ENCODE results near the gene SERINC3.
"Not testable (repeated sequence)": the region's sequence is repeated elsewhere in the genome, so short reads cannot be mapped to it uniquely, and the experiment has no call there.

SERINC3 gene

GRCh38 chr20:44489931-44490330, 31.9 kb downstream of the SERINC3 start:
- DNase-seq, result no peak

DNA sequence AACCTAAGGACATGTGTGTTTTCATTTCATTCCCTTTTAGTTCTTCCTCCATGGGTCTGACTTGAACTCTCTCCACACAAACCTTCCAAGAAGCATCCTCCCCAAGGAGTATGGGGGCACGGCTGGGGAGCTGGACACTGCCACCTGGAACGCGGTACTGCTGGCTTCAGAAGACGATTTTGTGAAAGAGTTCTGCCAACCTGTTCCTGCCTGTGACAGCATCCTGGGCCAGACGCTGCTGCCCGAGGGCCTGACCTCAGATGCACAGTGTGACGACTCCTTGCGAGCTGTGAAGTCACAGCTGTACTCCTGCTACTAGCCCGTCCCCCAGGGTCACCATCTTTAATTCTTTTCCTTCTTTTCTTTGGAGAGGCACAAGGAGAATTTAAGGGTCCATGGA, 32.6 kb downstream of the SERINC3 start:
- DNase-seq, result no peak

GRCh38 chr20:44488551-44488950, 33.3 kb downstream of the SERINC3 start:
- no peak for DNase-seq

- no peak for DNase-seq
Observed at GRCh38 chr20:44485830-44486198, 36.1 kb downstream of the SERINC3 start.

DNA sequence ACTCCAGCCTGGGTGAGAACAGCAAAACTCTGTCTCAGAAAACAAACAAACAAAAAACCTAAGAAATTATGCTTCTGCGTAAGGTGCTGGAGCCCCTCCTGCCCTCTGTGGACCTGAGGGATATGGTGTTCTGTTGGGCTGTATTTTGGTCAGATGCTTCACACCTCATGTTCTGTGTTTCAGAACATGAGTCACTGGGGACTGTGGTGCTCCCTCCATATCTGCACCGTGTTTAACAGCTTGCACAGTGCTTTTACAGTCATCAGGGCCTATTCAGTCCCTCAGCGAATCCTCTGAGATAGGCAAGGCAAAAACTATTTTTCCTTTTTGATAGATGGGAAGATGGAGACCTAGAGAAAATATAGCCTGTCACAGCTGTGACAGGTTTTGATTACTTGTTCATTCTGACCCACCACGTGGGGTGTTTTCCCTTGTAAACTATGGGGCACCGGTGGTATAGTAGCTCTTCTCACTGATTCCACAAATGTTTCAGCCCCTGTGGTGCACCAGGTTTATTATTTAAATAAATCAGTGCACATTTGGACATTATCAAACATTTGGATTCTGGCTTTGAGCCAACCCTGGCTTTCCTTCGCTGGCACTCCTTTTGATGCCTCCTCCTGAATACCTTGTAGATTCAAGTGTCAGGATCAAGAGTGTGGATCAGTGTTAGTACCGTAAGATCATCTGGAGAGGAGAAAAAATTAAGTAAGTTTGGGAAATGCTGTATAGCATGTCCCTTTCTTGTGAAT, 36.6 kb downstream of the SERINC3 start:
- DNase-seq, result no peak

- no peak for DNase-seq
Observed at GRCh38 chr20:44483112-44483511, 38.8 kb downstream of the SERINC3 start.

DNA sequence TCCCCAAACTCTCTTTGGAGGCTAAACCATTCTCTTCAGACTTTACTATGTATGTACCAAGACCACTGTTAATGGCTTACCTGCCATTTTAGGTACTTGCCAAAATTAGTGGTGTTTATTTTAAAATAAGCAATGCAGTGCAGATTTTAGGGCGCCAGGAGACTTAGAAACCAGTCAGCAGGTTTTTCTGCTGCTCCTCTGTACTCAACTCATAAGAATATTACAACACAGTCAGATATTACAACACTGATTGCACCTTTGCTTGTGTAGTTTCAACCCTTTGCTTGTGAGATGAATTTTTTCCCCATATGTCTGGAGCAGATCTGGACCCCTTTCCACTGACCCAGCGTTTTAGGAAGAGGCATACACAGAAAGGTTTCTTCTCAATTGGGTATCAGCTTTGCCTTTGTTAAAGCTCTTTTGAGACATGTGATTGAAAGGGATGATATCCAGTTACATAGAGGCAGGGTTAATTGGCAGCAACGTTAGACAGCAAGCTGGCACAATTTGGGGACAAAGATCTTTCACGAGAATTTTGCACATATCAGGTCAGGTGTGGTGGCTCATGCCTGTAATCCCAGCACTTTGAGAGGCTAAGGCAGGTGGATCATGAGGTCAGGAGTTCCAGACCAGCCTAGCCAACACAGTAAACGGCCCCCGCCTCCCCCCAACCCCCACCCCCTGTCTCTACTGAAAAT, 40.0 kb downstream of the SERINC3 start:
- no peak for DNase-seq

DNA sequence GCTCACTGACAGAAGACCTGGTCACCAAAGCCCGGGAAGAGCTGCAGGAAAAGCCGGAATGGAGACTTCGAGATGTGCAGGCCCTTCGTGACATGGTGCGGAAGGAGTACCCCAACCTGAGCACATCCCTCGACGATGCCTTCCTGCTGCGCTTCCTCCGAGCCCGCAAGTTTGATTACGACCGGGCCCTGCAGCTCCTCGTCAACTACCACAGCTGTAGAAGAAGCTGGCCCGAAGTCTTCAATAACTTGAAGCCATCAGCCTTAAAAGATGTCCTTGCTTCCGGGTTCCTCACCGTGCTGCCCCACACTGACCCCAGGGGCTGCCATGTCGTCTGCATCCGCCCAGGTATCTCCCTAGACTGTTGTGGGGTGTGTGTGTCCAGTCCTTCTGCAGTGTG, 41.8 kb downstream of the SERINC3 start:
- no peak for DNase-seq

DNA sequence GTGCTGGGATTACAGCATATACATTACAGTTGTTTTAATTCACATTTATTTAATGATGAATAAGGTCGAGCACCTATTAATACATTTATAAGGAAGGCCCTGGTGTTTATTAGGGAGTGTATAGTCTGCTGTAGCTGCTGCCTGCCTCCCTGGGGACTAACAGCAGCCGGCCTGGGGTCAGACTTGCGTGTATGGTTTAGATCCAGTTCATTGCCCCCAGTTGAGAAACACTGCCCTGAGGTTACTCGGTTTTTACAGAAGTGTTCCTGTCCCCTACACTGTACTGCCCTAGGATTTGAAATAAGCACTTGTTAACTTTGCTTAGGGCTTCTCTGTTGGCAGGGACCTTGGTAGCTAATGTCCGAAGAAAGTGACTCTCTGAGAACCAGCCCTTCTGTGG, 42.2 kb downstream of the SERINC3 start:
- no peak for DNase-seq

GRCh38 chr20:44478206-44478605, 43.7 kb downstream of the SERINC3 start:
- no peak for DNase-seq

GRCh38 chr20:44477151-44477550, 44.7 kb downstream of the SERINC3 start:
- no peak for DNase-seq

DNA sequence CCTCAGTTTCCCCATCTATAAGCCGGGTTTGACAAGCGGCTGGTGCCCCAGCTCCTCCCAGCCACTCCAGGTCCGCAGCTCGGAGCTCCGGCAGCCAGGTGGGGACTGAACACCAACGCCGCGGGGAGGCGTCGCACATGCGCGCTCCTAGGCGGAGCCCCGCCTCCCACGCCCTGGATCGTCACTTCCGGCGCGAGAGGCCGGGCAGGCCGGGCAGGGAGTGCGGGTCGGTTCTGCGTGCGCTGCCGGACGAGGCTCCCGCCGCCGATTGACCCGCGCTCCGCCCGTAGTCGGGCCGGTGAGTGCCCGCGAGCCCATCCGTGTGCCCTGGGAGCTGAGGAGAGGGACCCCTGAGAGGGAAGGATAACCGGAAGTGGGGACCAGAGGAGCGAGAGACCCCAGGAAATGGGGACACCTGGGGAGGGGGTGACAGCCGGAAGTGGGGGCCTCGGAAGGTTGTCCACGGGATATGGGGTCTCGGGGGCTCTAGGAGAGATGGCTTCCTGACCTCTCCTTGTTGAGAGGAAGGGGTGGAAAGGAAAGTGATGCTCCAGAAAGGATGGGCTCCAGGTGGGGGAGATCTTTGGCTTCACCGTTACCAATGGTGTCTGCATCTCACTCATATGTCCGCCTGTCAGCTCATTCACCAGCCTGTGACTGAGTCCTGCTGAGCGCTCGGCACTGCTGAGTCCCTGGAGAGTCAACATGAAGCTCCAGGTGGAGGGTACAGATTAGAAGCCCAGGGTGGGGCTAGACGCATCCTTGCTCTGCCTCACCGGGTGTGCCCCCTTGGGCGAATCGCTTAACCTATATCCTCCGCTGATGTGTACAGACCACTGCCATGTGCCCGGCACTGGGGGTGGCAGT, 45.9 kb downstream of the SERINC3 start, which contains the start of gene TTPAL:
Gene TTPAL (plus strand): TSS at position 181 of the 867 bp plus-strand sequence. CDS start 4,126 bp downstream, outside the sequence.
- DNase-seq, result peak; percentile 88

DNA sequence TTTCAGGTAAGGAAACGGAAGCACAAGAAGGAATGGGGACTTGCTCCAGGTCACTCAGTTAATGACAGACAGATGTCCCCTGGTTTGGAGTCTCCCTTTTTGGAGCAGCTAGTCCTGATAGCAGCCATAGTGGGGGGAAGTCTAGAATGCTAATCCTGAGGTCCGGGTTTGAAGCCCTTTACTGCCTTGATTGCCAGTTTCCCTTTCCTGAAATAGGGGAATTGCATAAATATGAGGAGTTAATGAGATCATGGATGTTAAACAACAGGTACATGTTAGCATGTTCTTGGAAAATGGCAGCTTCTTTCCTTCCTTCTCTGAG, 46.5 kb downstream of the SERINC3 start:
- DNase-seq, result no peak

GRCh38 chr20:44472283-44472682, 49.6 kb downstream of the SERINC3 start:
- DNase-seq, result not testable (repeated sequence)

- no peak for DNase-seq
Observed at GRCh38 chr20:44471481-44471882, 50.4 kb downstream of the SERINC3 start.

DNA sequence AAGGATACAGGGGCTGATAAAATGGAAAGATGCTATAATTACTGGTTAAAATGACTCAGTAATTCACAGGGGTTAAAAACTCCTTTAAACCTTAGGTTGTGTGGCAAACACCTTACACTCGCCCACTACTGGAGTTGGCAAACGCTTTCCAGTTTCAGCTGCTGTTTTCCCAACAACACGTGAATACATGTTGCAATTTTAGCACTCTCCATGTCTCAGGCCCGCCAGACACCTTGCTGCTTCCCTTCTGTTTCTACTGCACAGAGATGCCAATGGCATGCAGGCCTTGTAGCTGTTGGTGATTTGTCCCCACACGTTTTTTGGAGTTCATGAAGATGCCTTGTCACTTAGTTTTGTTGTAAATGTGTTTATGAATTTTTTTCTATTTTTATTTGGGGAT, 51.5 kb downstream of the SERINC3 start:
- no peak for DNase-seq

GRCh38 chr20:44468044-44468782, 53.7 kb downstream of the SERINC3 start:
- no peak for DNase-seq

DNA sequence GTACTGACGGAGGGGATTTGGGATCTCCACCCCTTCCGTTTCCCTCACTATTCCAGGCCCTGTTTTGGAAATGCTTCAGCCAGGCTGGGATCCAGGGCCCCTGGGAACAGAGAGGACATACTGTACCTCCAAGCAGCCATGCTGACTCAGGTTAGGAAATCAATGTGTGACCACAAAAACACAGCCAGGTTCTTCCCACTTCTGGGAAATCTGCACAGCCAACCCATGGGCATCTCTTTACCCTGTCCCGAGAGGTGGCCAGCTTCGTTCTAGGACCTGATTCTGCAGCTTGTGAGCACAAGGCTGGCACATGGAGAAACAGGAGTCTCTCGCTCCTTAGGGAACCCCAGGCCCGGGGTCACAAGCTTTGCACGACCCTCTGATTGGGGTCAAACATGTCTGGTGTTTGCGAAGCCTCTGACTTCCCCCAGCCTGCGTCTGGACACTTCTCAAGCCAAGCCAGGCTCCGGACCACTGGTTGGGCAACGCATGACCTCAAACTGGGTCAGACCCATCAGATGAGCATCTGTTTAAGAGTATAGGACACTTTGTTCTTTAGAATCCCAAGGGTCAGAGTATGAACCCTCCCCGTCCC, 54.5 kb downstream of the SERINC3 start:
- DNase-seq, result no peak

DNA sequence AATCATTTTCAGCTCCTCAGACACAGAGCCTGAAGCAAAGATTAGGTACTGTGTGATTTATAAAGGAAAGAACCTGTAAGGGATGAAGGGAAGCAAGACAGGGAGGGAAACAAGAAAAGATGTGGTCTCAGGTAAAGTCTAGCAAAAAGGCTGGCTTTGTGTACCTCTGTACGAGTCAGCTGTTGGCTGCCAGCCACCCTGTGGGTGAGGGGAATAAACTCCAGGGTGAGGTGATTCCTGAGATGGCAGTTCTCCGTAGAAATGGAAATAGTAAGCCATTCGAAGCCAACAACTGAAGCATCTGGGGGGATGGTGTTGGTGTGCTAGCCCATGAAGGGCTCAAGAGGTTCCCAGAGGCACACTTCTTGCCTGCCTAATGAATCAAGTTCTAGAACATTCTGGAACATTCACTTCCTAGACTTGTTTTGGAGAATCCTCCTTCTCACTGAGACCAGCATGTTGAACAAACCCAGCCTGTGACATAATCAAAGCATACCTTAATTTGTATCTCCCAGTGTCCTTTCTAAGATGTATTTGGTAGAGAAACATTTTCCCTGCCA, 56.8 kb downstream of the SERINC3 start:
- no peak for DNase-seq

- DNase-seq, result no peak
Observed at GRCh38 chr20:44464514-44464913, 57.4 kb downstream of the SERINC3 start.

- no peak for DNase-seq
Observed at GRCh38 chr20:44463466-44463865, 58.4 kb downstream of the SERINC3 start.

- no peak for DNase-seq
Observed at GRCh38 chr20:44461803-44462174, 60.1 kb downstream of the SERINC3 start.

All from left hindlimb (tissue), 1 donor.